Skeletal muscle tissue (tissue), 4 donors: ENCODE measurements around the gene GATAD2A. TPM values are rescaled to one million over a fixed set of nuclear protein-coding genes. Genes with fewer than 3 reads are reported as not detected.
A peak's percentile ranks its signal among the peaks of the same experiment; 100 is the strongest.
"Not testable (repeated sequence)": the region's sequence is repeated elsewhere in the genome, so short reads cannot be mapped to it uniquely, and the experiment has no call there.

Experiments
- H3K27ac ChIP-seq: one replicate; pipeline ENCODE4 v1.7.0; 2013; ENCODE audit warnings: mild to moderate bottlenecking, low read depth, low read length, inconsistent platforms
- H3K27me3 ChIP-seq, 3 donors: one replicate each; pipeline ENCODE4 v1.7.0; 2013; ENCODE audit warnings: low read length in 3 of 3; ENCODE audit not compliant: control insufficient read depth in 3 of 3, insufficient read depth in 3 of 3
- H3K36me3 ChIP-seq, 3 donors: one replicate each; pipeline ENCODE4 v1.7.0; 2013; ENCODE audit warnings: low read length in 3 of 3; ENCODE audit not compliant: control insufficient read depth in 3 of 3, insufficient read depth in 3 of 3
- H3K4me1 ChIP-seq, 3 donors: one replicate each; pipeline ENCODE4 v1.7.0; 2013; ENCODE audit warnings: low read length in 3 of 3, mild to moderate bottlenecking in 3 of 3; ENCODE audit not compliant: control insufficient read depth in 3 of 3, insufficient read depth in 3 of 3
- H3K4me3 ChIP-seq, 3 donors: one replicate each; pipeline ENCODE4 v1.7.0; 2013; ENCODE audit warnings: low read length in 3 of 3
- H3K9ac ChIP-seq, 3 donors: one replicate each; pipeline ENCODE4 v1.7.0; 2013; ENCODE audit warnings: low read length in 3 of 3, mild to moderate bottlenecking in 3 of 3, moderate library complexity in 2 of 3, low read depth in 1 of 3
- H3K9me3 ChIP-seq, 3 donors: one replicate each; pipeline ENCODE4 v1.7.0; 2013; ENCODE audit warnings: low read length in 3 of 3; ENCODE audit not compliant: control insufficient read depth in 3 of 3
- total RNA-seq: library from RNA; depleted of rRNA; stranded (reverse); fragments of >200 nt; gene quantifications from one replicate; pipeline ENCODE4 v1.2.3, GENCODE V29; 2014
- donor health status: Osteomylitis.

Gene GATAD2A
- total RNA-seq, 1 donor from 2014 or later = 19.8 TPM

DNA sequence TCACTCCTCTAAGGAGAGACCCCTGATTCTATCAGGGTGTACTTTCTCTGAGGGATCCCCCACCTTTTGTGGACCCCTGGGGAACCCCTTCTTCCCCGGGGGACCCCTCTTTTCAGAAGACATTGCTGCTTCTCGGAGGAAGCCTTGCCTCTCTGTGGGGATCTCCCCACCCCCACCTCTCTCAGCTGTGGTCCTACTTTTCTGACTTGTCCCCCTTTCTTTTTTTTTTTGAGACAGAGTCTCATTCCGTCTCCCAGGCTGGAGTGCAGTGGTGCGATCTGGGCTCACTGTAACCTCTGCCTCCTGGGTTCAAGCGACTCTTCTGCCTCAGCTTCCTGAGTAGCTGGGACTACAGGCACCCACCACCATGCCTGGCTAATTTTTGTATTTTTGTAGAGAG is 18.4 kb upstream of the GATAD2A start:
- Histone ChIP-seq H3K27ac (peak overlapping the region; percentile 88), H3K4me3 (peak overlapping the region in 1 of 3 donors; percentile 67), H3K36me3 (no peaks in the 10 kb centered on the region), H3K9me3 (no peaks in the 10 kb centered on the region), H3K4me1 (peaks cover 33 to 46% (median 40%) of the 10 kb centered on the region in 3 donors), H3K9ac (peak overlapping the region in 2 of 3 donors; percentile 87 to 90), H3K27me3 (no peaks in the 10 kb centered on the region)

DNA sequence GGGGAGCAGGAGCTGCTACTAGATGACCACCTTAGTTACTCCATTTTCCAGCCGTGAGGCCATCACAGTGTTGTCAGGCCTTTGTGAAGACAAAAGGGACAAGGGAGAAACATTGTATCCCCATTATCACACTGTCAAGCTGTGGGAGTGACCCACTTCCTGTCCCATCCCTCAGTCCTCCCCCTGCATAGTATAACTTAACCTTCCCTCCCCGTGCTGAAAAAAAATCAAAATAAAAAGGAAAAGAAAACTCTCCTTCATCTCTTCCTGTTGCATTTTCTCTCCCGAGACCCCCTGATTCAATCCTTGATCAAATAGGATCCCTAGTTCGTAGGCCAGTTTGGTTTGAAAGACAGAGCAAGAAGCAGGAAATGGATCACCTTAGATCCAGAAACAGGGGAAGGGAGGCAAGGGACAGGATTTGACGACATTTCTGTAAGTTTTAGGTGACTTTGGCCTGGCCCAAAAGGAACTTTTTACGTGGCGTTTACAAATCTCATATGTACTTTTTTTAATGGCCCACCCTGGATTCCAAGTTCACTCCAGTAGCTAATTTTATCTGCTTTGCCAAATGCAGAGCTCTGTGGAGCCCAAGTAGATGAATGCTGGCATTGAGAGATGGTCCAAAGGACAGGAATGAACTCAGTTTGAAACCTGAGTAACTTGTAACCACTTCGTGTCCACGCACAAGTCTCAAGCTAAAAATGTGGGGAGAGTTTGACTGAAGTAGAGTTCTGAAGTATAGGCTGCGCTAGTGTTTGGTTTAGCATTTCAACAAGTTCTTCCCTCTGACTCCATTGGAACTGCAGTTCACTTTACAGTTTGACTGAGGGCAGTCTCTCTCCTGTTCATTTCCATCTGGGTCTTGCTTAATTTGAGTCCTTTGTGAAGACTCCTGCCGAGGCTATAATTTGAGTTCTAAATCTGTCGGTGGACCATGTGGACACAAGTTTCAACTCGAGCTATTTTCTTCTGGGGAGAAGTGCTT is 16.6 kb upstream of the GATAD2A start:
- Histone ChIP-seq H3K27me3 (no peaks in the 10 kb centered on the region), H3K36me3 (no peaks in the 10 kb centered on the region), H3K27ac (peak overlapping the region; percentile 71), H3K9me3 (no peaks in the 10 kb centered on the region), H3K4me3 (peak overlapping the region in 2 of 3 donors; percentile 29 to 48), H3K9ac (peak overlapping the region; percentile 50 to 70 (median 54)), H3K4me1 (peaks cover 33 to 46% (median 40%) of the 10 kb centered on the region in 3 donors)

DNA sequence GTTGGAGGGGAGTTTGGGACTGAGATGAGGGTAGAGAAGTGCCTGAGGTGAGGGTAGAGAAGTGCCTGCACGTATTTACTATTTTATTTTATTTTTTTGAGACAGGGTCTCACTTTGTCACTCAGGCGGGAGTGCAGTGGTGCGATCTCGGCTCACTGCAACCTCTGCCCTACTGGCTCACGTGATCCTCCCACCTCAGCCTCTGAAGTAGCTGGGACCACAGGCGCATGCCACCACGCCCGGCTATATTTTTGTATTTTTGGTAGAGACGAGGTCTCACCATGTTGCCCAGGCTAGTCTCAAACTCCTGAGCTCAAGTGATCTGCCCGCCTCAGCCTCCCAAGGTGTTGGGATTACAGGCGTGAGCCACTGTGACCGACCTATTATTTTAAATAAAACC is 15.8 kb upstream of the GATAD2A start:
- H3K27me3 ChIP-seq, H3K9me3 ChIP-seq, H3K36me3 ChIP-seq, H3K9ac ChIP-seq: not testable (repeated sequence)
- peak overlapping the region; percentile 71 for H3K27ac ChIP-seq
- H3K4me3 ChIP-seq = peak overlapping the region in 2 of 3 donors; percentile 29 to 48
- H3K4me1 ChIP-seq = peaks cover 31 to 43% (median 37%) of the 10 kb centered on the region in 3 donors

DNA sequence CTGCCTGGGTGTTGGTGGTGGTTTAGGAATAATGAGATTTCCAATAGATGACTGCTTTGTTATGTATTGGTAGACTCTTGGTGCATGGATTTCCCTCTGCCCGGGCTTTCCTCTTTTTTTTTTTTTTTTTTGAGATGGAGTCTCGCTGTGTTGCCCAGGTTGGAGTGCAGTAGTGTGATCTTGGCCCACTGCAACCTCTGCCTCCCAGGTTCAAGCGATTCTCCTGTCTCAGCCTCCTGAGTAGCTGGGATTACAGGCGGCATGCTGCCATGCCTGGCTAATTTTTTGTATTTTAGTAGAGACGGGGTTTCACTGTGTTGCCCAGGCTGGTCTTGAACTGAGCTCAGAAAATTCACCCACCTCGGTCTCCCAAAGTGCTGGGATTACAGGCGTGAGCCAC is 11.1 kb upstream of the GATAD2A start:
- H3K36me3 ChIP-seq, H3K9ac ChIP-seq, H3K9me3 ChIP-seq, H3K27me3 ChIP-seq, H3K27ac ChIP-seq, H3K4me3 ChIP-seq: not testable (repeated sequence)
- H3K4me1 ChIP-seq = peaks cover 10 to 14% (median 11%) of the 10 kb centered on the region in 3 donors

DNA sequence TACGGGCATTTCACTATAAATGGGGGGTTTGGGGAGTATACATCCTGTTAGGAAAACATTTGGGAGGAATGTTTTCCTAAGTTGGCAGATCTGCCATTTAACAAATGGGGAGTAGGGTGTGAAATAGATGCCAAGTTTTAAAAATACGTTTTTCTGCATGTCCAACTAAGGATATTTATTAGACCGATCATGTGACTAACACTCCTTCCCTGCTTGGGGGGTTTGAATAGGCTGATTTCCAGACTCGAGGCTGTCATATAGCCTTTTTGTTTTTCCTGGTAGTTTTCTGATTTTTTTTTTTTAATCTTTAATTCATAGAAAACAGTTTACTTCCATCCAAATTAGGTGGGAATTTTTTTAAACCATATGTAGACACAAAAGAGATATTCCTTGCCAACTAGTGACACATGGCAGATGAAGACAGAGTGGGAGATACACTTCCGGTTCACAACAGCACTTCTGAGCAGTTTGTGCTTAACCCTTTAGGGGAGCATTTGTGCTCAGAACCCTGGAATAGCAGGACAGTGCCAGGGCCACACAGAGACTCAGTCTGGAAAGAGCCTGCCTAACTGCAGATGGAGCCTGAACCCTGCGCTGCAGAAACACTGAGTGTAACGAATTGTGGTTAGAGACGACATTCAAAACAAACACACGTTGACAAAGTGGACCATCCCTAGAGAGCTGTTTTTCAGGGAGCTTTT is 5.6 kb upstream of the GATAD2A start:
- no peaks in the 10 kb centered on the region for H3K9me3 ChIP-seq
- H3K4me1 ChIP-seq = peaks cover 13 to 24% (median 24%) of the 10 kb centered on the region in 3 donors
- peak overlapping the region in 2 of 3 donors; percentile 33 to 57 for H3K9ac ChIP-seq
- no peak overlapping the region for H3K27ac ChIP-seq
- no peaks in the 10 kb centered on the region for H3K27me3 ChIP-seq
- H3K4me3 ChIP-seq = no peak overlapping the region
- H3K36me3 ChIP-seq = no peaks in the 10 kb centered on the region

DNA sequence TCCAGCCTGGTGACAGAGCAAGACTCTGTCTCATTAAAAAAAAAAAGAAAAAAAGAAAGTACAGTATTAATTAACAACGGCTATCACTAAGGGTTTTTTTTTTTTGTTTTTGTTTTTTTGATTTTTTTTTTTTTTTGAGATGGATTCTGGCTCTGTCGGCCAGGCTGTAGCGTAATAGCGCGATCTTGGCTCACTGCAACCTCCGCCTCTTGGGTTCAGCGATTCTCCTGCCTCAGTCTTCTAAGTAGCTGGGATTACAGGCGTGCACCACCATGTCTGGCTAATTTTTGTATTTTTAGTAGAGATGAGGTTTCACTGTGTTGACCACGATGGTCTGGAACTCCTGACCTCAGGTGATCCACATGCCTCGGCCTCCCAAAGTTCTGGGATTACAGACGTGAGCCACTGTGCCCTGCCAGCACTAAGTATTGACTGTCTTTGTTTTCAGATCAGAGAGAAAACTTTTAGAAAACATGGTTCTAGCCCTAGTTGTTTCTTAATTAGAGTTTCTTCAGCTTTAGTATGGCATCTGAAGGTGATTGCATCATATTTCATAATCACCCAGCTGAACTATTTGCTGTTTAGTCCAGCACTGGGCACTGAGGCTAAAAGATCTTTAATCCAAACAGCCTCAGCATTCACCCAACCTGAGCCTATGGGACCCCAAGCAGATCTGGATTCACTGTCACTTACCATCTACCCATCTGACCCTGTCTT is 2.7 kb upstream of the GATAD2A start:
- Histone ChIP-seq H3K4me1 (peaks cover 25 to 41% (median 40%) of the 10 kb centered on the region in 3 donors), H3K9me3 (no peaks in the 10 kb centered on the region), H3K27ac (peak overlapping the region; percentile 95), H3K4me3 (peak overlapping the region in 1 of 3 donors; percentile 15), H3K9ac (peak overlapping the region in 2 of 3 donors; percentile 54 to 68), H3K36me3 (no peaks in the 10 kb centered on the region), H3K27me3 (no peaks in the 10 kb centered on the region)

DNA sequence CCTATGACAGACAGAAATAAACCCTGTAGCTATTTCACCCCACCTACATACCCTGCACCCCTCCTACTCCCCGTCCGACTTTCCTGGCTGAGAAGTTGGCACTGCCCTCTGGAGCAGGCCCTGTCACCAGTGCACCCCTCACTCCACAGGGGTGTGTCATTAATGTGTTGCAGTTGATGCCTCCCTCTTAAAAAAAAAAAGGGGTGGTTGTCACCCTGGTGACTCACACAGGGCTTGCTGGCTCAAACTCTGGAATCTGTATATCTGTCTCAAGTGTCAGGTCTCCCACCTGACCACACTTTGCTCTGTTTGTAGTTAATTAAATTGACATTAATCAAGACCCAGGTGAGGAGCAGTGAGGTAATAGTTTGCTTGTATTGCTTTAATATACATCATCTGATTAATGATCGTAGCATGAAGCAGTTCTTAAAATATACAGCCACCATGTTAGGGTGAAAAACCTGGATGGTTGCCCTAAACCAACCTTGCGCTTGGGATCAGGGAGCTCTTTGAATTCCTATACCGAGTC is 2.0 kb upstream of the GATAD2A start:
- no peaks in the 10 kb centered on the region for H3K36me3 ChIP-seq
- peak overlapping the region in 2 of 3 donors; percentile 54 to 68 for H3K9ac ChIP-seq
- no peaks in the 10 kb centered on the region for H3K27me3 ChIP-seq
- peak overlapping the region in 2 of 3 donors; percentile 13 to 15 for H3K4me3 ChIP-seq
- peak overlapping the region; percentile 95 for H3K27ac ChIP-seq
- H3K9me3 ChIP-seq = no peaks in the 10 kb centered on the region
- peaks cover 25 to 44% (median 41%) of the 10 kb centered on the region in 3 donors for H3K4me1 ChIP-seq

DNA sequence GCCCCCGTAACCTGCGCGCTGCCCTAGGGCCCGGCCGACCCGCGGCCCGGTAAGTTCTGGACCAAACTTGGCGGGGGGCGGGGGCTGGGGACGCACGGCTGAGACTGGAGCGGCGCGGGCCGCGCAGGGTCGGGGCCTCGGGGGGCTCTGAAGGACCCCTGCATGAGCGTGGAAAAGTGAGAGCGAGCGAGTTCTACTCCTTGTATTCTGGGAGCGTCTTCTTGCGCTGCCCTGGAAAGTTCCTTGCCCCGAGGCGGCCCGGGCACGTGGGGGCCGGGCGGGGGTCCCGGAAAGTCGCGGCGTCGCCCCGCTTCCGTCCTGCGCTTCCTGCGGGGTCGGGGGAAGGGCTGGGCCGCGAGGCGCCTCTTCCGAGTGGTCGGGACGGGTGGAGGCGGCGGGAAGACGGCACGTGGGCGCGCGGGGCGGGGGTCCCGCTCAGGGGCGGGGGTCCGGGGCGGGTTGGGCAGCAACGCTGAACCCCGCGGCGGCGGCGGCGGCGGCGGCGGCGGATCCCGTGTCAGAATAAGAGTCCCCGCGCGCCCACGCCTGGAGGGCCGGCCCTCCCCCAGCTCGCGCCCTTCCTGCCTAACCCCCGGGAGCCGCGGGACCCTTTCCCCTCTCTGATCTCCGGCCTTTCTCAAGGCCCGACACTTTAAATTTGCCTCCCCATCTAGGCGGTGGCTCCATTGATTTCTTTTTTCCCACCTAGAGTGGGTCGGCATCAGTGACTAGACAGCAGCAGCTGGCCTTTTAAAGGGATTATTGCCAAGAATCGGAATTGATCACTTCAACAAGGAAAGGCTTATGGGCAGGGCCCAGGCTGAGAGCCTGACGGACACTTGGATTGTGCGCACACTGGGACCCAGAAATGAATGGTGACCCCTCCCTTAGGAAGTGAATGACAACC is 749 bp downstream of the GATAD2A start:
- Histone ChIP-seq H3K4me1 (peaks cover 48 to 61% (median 51%) of the 10 kb centered on the region in 3 donors), H3K9ac (peak overlapping the region; percentile 81 to 87 (median 82)), H3K9me3 (no peaks in the 10 kb centered on the region), H3K36me3 (no peaks in the 10 kb centered on the region), H3K4me3 (peak overlapping the region; percentile 72 to 87 (median 85)), H3K27me3 (no peaks in the 10 kb centered on the region), H3K27ac (peak overlapping the region; percentile 72)
